GF-D8 (cell line): Measurements from ENCODE around the gene RFX2.

Experiments
- DNase-seq: peaks from one replicate; lab custom pipeline; 2025; lab: John Stamatoyannopoulos, UW

The RFX2 gene

GRCh38 chr19:6059988-6060599 is 50.2 kb downstream of the RFX2 start:
- peak; percentile 24 for DNase-seq

GRCh38 chr19:6059396-6059947 is 50.8 kb downstream of the RFX2 start:
- DNase-seq: no peak

GRCh38 chr19:6058518-6059201 is 51.6 kb downstream of the RFX2 start:
- no peak for DNase-seq

GRCh38 chr19:6057651-6058517 is 52.4 kb downstream of the RFX2 start:
- no peak for DNase-seq

GRCh38 chr19:6056801-6057650 is 53.3 kb downstream of the RFX2 start:
- peak; percentile 80 for DNase-seq

GRCh38 chr19:6056282-6056741 is 54.0 kb downstream of the RFX2 start:
- no peak for DNase-seq

- DNase-seq: no peak
These were observed 55.1 kb downstream of the RFX2 start for GRCh38 chr19:6055013-6055795.

- peak; percentile 17 for DNase-seq
These were observed 61.4 kb downstream of the RFX2 start for GRCh38 chr19:6048793-6049405.

- DNase-seq: no peak
These were observed 62.0 kb downstream of the RFX2 start for GRCh38 chr19:6048348-6048747.

GRCh38 chr19:6047741-6048251 is 62.5 kb downstream of the RFX2 start:
- DNase-seq: peak; percentile 2

- no peak for DNase-seq
These were observed 63.0 kb downstream of the RFX2 start for GRCh38 chr19:6047256-6047655.

- DNase-seq: no peak
These were observed 65.2 kb downstream of the RFX2 start for GRCh38 chr19:6045108-6045507.

- DNase-seq: no peak
These were observed 66.1 kb downstream of the RFX2 start for GRCh38 chr19:6044056-6044805.

GRCh38 chr19:6042776-6043726 is 67.2 kb downstream of the RFX2 start:
- no peak for DNase-seq

GRCh38 chr19:6041991-6042481 is 68.3 kb downstream of the RFX2 start:
- DNase-seq: no peak

- DNase-seq: no peak
These were observed 69.2 kb downstream of the RFX2 start for GRCh38 chr19:6041071-6041470.

GRCh38 chr19:6039566-6040225 is 70.6 kb downstream of the RFX2 start:
- DNase-seq: no peak
